Measurements from ENCODE around the gene ADAMTS6.

The ADAMTS6 gene

DNA sequence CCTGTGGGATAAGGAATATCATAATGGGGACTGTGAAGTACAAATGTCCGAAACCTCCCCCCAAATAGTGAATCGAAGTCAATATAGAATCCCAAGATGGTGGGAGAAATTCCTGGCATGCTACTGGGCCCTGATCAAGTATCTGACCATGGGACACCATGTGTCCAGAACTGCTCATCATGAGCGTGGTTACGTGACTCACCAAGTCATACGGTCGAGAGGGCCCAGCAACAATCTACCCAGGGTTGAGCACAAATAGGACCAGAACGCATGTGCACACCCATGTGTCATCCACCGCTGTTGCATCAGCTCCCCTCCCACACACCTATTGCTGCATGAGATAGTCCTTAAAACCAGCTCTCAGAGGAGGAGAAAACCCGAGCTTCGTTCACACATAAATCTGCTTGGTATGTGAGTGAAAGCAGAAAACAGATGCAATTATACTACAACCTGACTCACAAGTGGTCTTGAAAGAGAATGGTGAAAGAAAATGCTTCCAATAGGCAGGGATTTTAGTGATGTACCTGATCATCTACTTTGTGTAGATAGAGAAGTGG, 359.8 kb downstream of the ADAMTS6 start:
- no peaks in the 10 kb centered on the region for H3K4me1 Mint-ChIP-seq (ENCODE audit: low read depth)
- no peak overlapping the region for H3K4me3 Mint-ChIP-seq
- peaks cover 4% of the 10 kb centered on the region for H3K9me3 Mint-ChIP-seq
- H3K27me3 Mint-ChIP-seq = peaks cover 4% of the 10 kb centered on the region
- peaks cover 5% of the 10 kb centered on the region for H3K36me3 Mint-ChIP-seq (ENCODE audit: low read depth)
- no peak overlapping the region for H3K27ac Mint-ChIP-seq

DNA sequence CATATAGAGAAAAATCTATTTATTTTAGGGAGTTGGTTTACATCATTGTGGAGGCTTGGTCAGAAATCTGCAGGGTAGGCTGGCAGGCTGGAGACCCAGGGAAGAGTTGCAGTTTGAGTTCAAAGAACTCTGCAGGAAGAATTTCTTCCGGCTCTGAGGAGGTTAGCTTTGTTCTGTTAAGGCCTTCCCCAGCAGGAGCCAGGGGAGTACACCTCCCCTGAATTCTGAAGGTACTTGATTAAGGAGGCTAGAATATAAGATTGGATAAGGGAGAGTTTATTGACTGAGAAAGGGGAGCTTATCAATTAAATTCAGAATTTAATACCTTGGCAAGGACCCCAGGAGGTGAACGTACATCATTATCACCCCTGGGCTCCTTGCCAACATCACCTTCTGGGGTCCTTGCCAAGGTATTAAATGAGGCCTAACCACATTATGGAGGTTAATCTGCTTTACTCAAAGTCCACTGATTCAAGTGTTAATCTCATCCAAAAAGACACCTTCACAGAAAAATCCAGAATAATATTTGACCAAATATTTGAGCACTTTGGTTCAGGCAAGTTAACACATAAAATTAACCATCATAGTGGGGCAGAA, 361.3 kb downstream of the ADAMTS6 start:
- Mint-ChIP-seq H3K4me3 (no peak overlapping the region), H3K9me3 (peaks cover 4% of the 10 kb centered on the region), H3K27me3 (peaks cover 4% of the 10 kb centered on the region), H3K27ac (no peak overlapping the region), H3K36me3 (ENCODE audit: low read depth) (peaks cover 5% of the 10 kb centered on the region), H3K4me1 (ENCODE audit: low read depth) (no peaks in the 10 kb centered on the region)

DNA sequence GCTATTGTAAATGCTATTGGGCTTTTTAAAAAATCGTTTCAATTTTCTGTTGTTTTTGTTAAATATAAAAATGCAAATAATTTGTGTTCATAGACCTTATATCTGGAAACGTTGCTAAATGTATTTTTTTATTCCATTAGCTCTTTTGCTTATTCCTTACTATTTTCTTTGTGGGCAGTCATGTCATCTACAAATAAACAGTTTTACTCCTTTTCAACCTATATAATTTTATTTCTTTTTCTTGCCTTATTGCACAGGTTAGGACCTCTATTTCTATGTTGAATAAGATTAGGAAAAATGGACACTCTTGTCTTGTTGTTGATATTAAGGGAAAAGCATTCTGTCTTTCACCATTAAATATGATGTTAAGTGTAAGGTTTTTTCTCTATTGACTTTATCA, 364.2 kb downstream of the ADAMTS6 start:
- no peak overlapping the region for H3K27ac Mint-ChIP-seq
- peaks cover 4% of the 10 kb centered on the region for H3K9me3 Mint-ChIP-seq
- peaks cover 5% of the 10 kb centered on the region for H3K36me3 Mint-ChIP-seq (ENCODE audit: low read depth)
- H3K27me3 Mint-ChIP-seq = peaks cover 4% of the 10 kb centered on the region
- no peaks in the 10 kb centered on the region for H3K4me1 Mint-ChIP-seq (ENCODE audit: low read depth)
- no peak overlapping the region for H3K4me3 Mint-ChIP-seq

- Mint-ChIP-seq H3K27ac (no peak overlapping the region), H3K4me3 (no peak overlapping the region), H3K4me1 (ENCODE audit: low read depth) (no peaks in the 10 kb centered on the region), H3K9me3 (peaks cover 4% of the 10 kb centered on the region), H3K36me3 (ENCODE audit: low read depth) (peaks cover 5% of the 10 kb centered on the region), H3K27me3 (peaks cover 4% of the 10 kb centered on the region)
Measured at GRCh38 chr5:65113771-65114170, 367.9 kb downstream of the ADAMTS6 start.

- H3K9me3 Mint-ChIP-seq = no peaks in the 10 kb centered on the region
- H3K36me3 Mint-ChIP-seq (ENCODE audit: low read depth) = no peaks in the 10 kb centered on the region
- no peak overlapping the region for H3K4me3 Mint-ChIP-seq
- H3K27me3 Mint-ChIP-seq = no peaks in the 10 kb centered on the region
- no peak overlapping the region for H3K27ac Mint-ChIP-seq
- H3K4me1 Mint-ChIP-seq (ENCODE audit: low read depth) = no peaks in the 10 kb centered on the region
Measured at GRCh38 chr5:65111961-65112658, 369.6 kb downstream of the ADAMTS6 start.

DNA sequence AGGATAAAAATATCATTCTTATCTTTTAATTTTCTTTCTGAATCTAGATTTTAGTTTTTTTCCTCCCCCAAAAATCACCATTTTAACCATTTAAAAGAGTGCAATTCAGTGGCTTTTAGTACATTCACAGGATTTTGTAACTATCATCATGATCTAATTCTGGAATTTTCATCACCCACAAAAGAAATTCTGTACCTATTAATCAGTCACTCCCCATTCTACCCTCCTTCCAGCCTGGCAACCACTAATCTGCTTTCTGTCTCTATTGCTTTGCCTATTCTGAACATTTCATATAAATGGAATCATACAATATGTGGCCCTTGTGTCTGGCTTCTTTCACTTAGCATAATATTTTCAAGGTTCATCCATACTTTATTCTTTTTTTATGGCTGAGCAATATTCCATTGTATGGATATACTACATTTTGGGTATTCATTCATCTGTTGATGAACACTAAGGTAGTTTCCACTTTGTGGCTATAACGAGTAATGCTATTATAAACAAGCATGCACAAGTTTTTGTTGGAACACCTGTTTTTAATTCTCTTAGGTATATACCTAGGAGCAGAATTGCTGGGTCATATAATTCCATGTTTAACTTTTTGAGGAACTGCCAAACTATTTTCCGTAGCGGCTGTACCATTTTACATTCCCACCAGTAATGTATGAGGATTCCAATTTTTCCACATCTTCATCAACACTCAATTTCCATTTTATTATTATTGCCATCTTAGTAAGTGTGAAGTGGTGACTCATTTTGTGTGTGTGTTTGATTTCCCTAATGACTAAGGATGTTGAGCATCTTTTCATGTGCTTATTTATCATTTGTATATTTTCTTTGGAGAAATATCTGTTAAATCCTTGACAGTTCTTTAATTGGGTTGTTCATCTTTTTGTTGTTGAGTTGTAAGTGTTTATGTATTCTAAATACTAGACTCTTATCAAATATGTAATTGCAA, 372.7 kb downstream of the ADAMTS6 start:
- peaks cover 23% of the 10 kb centered on the region for H3K4me1 Mint-ChIP-seq (ENCODE audit: low read depth)
- H3K4me3 Mint-ChIP-seq = no peak overlapping the region
- H3K27me3 Mint-ChIP-seq = no peaks in the 10 kb centered on the region
- H3K9me3 Mint-ChIP-seq = no peaks in the 10 kb centered on the region
- no peaks in the 10 kb centered on the region for H3K36me3 Mint-ChIP-seq (ENCODE audit: low read depth)
- no peak overlapping the region for H3K27ac Mint-ChIP-seq

DNA sequence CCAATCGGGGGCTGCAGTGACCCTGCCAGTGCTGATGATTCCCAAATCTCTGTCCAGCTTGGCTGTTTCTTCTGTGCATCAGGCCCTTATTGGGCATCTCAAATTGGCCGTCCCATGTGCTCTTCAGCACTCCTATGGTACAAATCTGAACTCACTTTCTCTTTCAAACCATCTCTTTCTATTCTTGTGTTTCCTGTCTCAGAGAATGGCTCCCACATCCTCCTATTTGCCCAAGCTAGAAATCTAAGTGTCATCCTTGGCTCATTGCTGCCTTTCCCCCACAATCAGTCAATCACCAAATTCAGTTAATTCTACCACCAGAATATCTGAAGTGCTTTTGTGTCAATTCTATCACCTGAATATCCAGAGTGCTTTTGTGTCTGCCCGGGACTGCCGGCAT, 376.4 kb downstream of the ADAMTS6 start:
- Mint-ChIP-seq H3K36me3 (ENCODE audit: low read depth) (no peaks in the 10 kb centered on the region), H3K4me3 (no peak overlapping the region), H3K9me3 (no peaks in the 10 kb centered on the region), H3K27me3 (no peaks in the 10 kb centered on the region), H3K4me1 (ENCODE audit: low read depth) (peaks cover 39% of the 10 kb centered on the region), H3K27ac (peak overlapping the region; percentile 77)

DNA sequence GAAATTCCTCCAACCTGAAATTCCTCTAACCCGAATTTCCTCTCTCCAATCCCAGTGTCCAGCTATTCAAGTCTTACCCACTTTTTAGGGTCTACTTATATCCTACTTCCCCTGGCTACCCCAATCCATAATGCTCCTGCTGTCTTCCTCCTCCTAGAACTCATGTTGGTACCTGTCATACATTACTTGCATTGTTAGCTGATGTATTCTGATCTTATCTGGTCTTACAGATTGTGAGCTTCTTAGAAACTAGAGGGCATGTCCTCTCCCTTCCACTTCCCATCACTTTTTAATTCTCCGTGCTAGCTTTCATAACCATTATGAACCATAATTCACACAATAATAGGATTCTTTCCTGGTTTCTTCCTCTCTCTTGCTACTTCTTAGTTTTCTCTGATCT, 376.9 kb downstream of the ADAMTS6 start:
- Mint-ChIP-seq H3K9me3 (no peaks in the 10 kb centered on the region), H3K4me3 (no peak overlapping the region), H3K27ac (peak overlapping the region; percentile 77), H3K27me3 (no peaks in the 10 kb centered on the region), H3K36me3 (ENCODE audit: low read depth) (no peaks in the 10 kb centered on the region), H3K4me1 (ENCODE audit: low read depth) (peaks cover 39% of the 10 kb centered on the region)

DNA sequence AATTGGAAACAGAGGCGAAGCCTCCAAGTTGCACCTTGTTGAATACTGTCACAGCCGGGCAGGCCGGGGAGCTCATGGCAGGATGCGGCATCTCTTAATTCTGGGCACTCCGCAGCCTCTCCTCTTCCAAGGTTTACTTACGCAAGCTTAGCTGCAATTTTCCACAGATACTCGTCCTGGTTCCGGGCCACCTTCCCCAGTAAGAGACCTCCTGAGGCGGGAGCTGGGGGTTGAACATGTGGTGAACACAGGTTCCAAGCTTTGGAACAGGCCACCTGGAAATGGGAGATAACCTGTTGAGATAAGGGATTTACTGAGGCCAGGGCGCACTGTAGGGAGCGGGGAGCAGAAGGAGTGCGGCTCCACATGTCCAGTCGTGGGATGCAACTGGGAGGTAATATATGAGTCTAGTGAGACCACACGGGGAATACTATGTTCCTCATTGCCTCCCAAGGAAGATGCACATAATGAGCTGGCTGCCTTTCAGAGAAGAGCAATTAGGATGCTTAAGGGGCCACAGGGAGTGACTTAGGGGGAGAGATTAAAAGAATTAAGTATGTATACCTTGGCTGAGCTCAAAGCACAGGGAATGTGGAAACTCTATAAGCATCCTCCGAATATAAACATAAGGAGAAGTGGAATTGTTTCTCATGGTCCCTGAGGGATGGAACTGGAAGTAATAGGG, 377.8 kb downstream of the ADAMTS6 start:
- Mint-ChIP-seq H3K27me3 (no peaks in the 10 kb centered on the region), H3K9me3 (no peaks in the 10 kb centered on the region), H3K4me1 (ENCODE audit: low read depth) (peaks cover 39% of the 10 kb centered on the region), H3K36me3 (ENCODE audit: low read depth) (no peaks in the 10 kb centered on the region), H3K4me3 (peak overlapping the region; percentile 38), H3K27ac (peak overlapping the region; percentile 61)

DNA sequence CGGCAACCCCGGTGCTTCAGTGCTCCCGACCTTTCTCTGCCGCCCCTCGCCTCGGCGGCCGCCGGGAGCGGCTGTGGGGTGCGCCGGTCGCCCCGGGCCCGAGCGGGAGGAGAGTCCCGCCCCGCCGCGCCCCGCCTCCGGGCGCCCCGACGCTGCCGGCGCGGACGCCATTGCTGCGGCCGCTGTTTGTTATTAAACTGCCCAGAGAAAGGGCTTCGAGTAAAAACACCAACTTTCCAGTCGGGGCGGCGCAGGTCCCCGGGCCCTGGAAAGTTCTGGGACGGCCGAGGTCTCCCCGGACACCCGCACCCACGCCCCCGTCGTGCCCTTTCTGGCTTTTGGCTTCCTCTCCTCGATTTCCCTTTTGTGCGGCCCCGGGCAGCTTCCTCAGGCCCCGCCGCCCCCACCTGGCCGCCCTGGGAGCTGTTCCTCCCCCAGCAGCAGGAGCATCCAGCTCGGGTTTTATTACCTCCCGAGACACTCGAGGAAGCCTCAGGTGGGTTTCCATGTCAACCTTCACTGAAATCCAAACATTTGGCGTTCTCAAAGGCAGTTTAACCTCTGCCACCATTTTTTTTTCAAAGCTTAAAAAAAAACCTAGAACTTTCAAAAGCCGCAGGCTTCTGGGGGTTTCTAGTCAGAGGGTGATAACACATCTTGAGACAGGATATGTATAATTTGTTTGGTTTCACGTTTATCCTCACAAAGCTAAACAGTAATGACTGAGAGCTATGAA, 378.6 kb downstream of the ADAMTS6 start:
- Mint-ChIP-seq H3K27me3 (no peaks in the 10 kb centered on the region), H3K9me3 (no peaks in the 10 kb centered on the region), H3K27ac (peak overlapping the region; percentile 61), H3K4me3 (peak overlapping the region; percentile 38), H3K4me1 (ENCODE audit: low read depth) (peaks cover 39% of the 10 kb centered on the region), H3K36me3 (ENCODE audit: low read depth) (no peaks in the 10 kb centered on the region)

DNA sequence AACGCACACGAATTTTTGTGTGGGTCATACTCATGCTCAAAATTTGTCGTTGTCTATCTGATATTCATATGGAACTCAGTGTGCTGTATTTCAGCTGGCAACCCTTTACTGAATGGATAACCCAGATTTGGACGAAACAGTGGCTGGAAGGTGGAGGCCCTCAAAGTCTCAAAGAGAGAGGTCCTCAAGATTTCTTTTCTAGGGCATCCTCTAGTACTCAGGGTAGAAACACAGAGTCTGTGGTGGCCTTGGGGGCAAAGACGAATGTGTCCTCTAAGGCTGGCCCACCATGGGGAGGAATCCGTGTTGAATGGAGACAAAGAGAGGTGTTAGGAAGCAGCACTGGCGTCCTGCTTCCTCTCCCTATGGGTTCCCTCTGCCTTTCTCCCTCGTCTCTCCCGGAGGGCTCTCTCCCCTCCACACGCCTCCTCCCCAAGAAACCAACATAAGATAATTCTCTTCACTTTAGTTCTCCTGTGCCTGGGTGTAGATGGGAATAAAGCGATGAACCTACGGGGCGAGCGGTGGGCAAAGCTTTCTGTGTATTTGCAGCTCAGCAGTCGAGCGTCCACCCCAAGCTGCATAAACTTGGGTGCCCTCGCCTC, 379.2 kb downstream of the ADAMTS6 start:
- Mint-ChIP-seq H3K4me3 (peak overlapping the region; percentile 81), H3K4me1 (ENCODE audit: low read depth) (peaks cover 39% of the 10 kb centered on the region), H3K27ac (peak overlapping the region; percentile 86), H3K27me3 (no peaks in the 10 kb centered on the region), H3K36me3 (ENCODE audit: low read depth) (no peaks in the 10 kb centered on the region), H3K9me3 (no peaks in the 10 kb centered on the region)

GRCh38 chr5:65101632-65102100, 380.1 kb downstream of the ADAMTS6 start:
- Mint-ChIP-seq H3K27me3 (no peaks in the 10 kb centered on the region), H3K36me3 (ENCODE audit: low read depth) (no peaks in the 10 kb centered on the region), H3K9me3 (no peaks in the 10 kb centered on the region), H3K4me1 (ENCODE audit: low read depth) (peaks cover 39% of the 10 kb centered on the region), H3K27ac (no peak overlapping the region), H3K4me3 (no peak overlapping the region)

DNA sequence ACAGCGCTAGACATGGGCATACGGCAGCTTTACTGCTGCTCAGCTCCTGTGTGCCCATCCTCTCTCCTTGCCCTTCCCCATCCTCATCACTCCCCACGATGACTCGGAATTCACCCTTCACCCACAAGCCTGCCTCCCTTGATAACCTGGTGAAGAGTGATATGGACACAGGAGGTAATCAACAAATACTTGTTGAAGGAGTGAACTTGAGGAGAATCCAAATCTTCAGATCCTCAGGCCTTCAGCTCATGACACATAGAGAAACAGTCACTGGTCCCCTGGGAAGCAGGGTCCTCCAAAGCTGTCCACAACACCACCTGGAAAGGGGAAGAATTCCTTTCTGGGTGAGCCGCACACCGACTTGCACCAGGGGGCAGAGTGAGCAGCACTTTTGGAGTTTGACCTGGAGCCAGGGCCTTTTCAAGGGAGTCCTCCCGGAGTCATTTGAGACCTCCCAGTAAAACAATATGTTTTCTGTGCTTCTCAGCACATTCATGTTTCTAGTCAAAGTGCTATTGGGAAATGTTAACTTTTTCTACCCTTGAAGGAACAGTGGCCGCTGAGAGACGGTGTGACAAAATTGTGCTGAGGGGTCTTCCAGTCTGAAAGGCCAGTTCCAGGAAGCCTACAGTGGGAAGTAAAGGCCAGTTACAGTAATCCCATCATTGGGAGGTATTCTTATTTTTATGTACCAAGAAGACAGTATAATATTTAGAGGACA, 380.6 kb downstream of the ADAMTS6 start:
- Mint-ChIP-seq H3K27me3 (no peaks in the 10 kb centered on the region), H3K4me1 (ENCODE audit: low read depth) (peaks cover 36% of the 10 kb centered on the region), H3K36me3 (ENCODE audit: low read depth) (no peaks in the 10 kb centered on the region), H3K4me3 (no peak overlapping the region), H3K9me3 (no peaks in the 10 kb centered on the region), H3K27ac (no peak overlapping the region)

Measured in stimulated activated naive CD8-positive, alpha-beta T cell treated with anti-CD3 and anti-CD28 coated beads, Interleukin-15, Interleukin-2, amounts not matched to agents 100 ng/mL and 50 ng/mL, for 24 hours (primary cell).